ENCODE data around the gene USF2. TPM values are rescaled to one million over a fixed set of nuclear protein-coding genes. Genes with fewer than 3 reads are reported as not detected.

USF2 gene
- total and polyA plus RNA-seq, 7 donors = 72.8 to 120 (median 98.3) TPM

DNA sequence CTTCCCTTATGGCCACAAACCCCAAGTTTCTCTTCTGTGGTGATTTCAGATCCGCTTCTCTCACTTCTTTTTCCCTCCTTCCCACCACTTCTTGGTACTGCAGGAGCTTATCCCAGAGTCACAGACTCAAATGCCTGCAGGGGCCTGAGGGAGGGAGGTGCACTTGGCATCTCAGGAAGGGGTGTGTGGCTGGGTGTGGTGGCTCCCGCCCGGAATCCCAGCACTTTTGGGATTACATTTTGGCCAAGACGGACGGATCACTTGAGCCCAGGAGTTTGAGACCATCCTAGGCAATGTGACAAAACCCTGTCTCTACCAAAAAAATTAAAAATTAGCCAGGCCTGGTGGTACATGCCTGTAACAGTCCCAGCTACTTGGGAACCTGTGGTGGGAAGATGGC, 5.6 kb downstream of the USF2 start:
- Histone ChIP-seq H3K9me3 (no peaks in the 10 kb centered on the region), H3K4me1 (peaks cover 0 to 11% (median 10%) of the 10 kb centered on the region in 4 donors), H3K27me3 (no peaks in the 10 kb centered on the region), H3K27ac (no peak overlapping the region), H3K36me3 (peaks cover 14 to 92% (median 55%) of the 10 kb centered on the region in 4 donors), H3K4me3 (no peak overlapping the region)
- no peak for DNase-seq
- WGBS, 2 donors = 77 to 85% methylated on average over 5 of the region's 5 CpGs
- TF ChIP-seq CTCF (IDR thresholded peaks at IDR 0.05) (no peak), POLR2A (IDR thresholded peaks at IDR 0.05) (no peak), EP300 (IDR thresholded peaks at IDR 0.05) (no peak), POLR2AphosphoS5 (IDR thresholded peaks at IDR 0.05) (no peak)
- intact Hi-C loops (cut with DNase I) = no loop called here

DNA sequence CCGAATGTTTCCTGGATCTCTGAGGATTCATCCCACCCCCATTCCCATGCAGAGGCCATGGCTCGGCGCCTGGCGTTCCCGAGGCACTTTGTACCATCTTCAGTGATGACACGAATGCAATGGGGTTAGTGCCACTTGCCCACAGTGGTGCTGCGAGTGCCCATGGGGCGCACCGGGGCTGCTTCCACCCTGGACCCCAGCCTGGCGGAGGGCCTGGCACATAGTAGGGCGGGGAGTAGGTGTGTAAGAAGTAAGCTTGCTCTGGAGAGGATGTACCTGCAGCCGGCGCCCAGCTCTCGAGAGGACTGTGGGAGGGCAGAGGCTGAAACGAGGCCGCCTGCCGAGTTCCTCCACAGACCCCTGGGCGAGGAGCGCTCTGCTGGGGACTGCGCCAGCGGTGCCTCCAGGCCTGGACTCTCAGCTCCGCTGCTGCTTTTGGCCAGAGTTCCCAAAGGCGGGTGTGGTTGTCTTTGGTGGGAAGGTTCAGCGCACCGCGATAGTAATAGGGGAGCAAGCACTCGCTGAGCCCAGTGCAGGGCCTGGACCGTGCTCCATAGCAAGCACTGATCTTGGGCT, 8.0 kb downstream of the USF2 start:
- peaks cover 0 to 2% (median 0%) of the 10 kb centered on the region in 3 donors for H3K27me3 ChIP-seq
- H3K4me1 ChIP-seq = no peaks in the 10 kb centered on the region
- WGBS, 2 donors = 94 to 96% methylated on average over 28 of the region's 28 CpGs
- no peaks in the 10 kb centered on the region for H3K9me3 ChIP-seq
- DNase-seq = no peak
- TF ChIP-seq EP300 (IDR thresholded peaks at IDR 0.05) (no peak), POLR2A (IDR thresholded peaks at IDR 0.05) (no peak), POLR2AphosphoS5 (IDR thresholded peaks at IDR 0.05) (no peak), CTCF (IDR thresholded peaks at IDR 0.05) (no peak)
- intact Hi-C loops (cut with DNase I) = no loop called here
- H3K27ac ChIP-seq = no peak overlapping the region
- peaks cover 16 to 78% (median 43%) of the 10 kb centered on the region in 4 donors for H3K36me3 ChIP-seq
- no peak overlapping the region for H3K4me3 ChIP-seq

DNA sequence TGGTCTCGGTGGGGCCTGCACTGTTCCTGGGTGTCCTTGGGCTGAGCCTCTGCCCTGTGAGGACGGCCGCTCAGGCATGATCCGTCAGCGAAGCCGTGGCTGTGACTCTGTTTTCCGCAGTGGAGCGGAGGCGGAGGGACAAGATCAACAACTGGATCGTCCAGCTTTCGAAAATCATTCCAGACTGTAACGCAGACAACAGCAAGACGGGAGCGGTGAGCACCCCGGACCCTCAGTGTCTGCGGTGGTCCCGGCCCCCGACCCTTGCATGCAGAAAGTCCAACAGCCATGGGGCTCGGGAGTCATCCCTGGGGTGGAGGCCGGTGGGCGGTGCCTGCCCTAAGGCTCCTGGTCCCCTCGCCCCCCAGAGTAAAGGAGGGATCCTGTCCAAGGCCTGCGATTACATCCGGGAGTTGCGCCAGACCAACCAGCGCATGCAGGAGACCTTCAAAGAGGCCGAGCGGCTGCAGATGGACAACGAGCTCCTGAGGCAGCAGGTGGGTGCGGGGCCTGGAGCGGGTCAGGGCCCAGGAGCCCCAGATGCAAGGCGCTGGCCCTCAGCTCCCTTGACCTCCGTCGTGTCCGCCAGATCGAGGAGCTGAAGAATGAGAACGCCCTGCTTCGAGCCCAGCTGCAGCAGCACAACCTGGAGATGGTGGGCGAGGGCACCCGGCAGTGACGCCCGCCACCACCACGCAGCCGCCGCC, 10.0 kb downstream of the USF2 start:
- H3K9me3 ChIP-seq = no peaks in the 10 kb centered on the region
- no peak overlapping the region for H3K4me3 ChIP-seq
- peaks cover 16 to 59% (median 32%) of the 10 kb centered on the region in 4 donors for H3K36me3 ChIP-seq
- peaks cover 0 to 22% (median 5%) of the 10 kb centered on the region in 3 donors for H3K27me3 ChIP-seq
- H3K27ac ChIP-seq = no peak overlapping the region
- TF ChIP-seq POLR2AphosphoS5 (IDR thresholded peaks at IDR 0.05) (no peak), EP300 (IDR thresholded peaks at IDR 0.05) (no peak), CTCF (IDR thresholded peaks at IDR 0.05) (no peak), POLR2A (IDR thresholded peaks at IDR 0.05) (no peak)
- no peaks in the 10 kb centered on the region for H3K4me1 ChIP-seq
- 94% methylated on average over 45 of the region's 45 CpGs for WGBS, 2 donors
- no peak for DNase-seq
- intact Hi-C loops (cut with DNase I) = no loop called here

- intact Hi-C loops (cut with DNase I) = no loop called here
- H3K27ac ChIP-seq = no peak overlapping the region
Observed at GRCh38 chr19:35279374-35279773, 10.6 kb downstream of the USF2 start.

More at GRCh38 chr19:35279374-35279773, 10.6 kb downstream of the USF2 start:
- WGBS, 2 donors = 83 to 92% methylated on average over 11 of the region's 11 CpGs
- H3K4me3 ChIP-seq = no peak overlapping the region
- H3K9me3 ChIP-seq = no peaks in the 10 kb centered on the region
- no peaks in the 10 kb centered on the region for H3K4me1 ChIP-seq
- TF ChIP-seq CTCF (IDR thresholded peaks at IDR 0.05) (no peak), EP300 (IDR thresholded peaks at IDR 0.05) (no peak), POLR2A (IDR thresholded peaks at IDR 0.05) (no peak)
- no peak for DNase-seq
- H3K36me3 ChIP-seq = peaks cover 16 to 52% (median 28%) of the 10 kb centered on the region in 4 donors
- peaks cover 0 to 28% (median 5%) of the 10 kb centered on the region in 3 donors for H3K27me3 ChIP-seq
